ENCODE data around the gene PTPRN2. TPM values are rescaled to one million over a fixed set of nuclear protein-coding genes. Genes with fewer than 3 reads are reported as not detected.

PTPRN2 gene
- total RNA-seq, 1 donor from 2014 or later = 11.4 TPM

- no peak overlapping the region for H3K4me3 Mint-ChIP-seq (ENCODE audit: low read depth)
- no peaks in the 10 kb centered on the region for H3K36me3 Mint-ChIP-seq (ENCODE audit: insufficient read depth)
- peaks cover 4% of the 10 kb centered on the region for H3K9me3 Mint-ChIP-seq (ENCODE audit: low read depth)
- no peak overlapping the region for H3K27ac Mint-ChIP-seq
- no peak for TF ChIP-seq CTCF (IDR thresholded peaks at IDR 0.05; ENCODE audit: unreplicated experiment)
- no peak for DNase-seq (ENCODE audit: low spot score, unreplicated experiment)
- H3K27me3 Mint-ChIP-seq = no peaks in the 10 kb centered on the region
- H3K4me1 Mint-ChIP-seq (ENCODE audit: low read depth) = peaks cover 1% of the 10 kb centered on the region
Observed at GRCh38 chr7:158142657-158143056, 445.0 kb downstream of the PTPRN2 start.

- no peak overlapping the region for H3K27ac Mint-ChIP-seq
- H3K27me3 Mint-ChIP-seq = no peaks in the 10 kb centered on the region
- no peak for DNase-seq (ENCODE audit: low spot score, unreplicated experiment)
- H3K4me1 Mint-ChIP-seq (ENCODE audit: low read depth) = peaks cover 1% of the 10 kb centered on the region
- no peak for TF ChIP-seq CTCF (IDR thresholded peaks at IDR 0.05; ENCODE audit: unreplicated experiment)
- no peaks in the 10 kb centered on the region for H3K36me3 Mint-ChIP-seq (ENCODE audit: insufficient read depth)
- no peak overlapping the region for H3K4me3 Mint-ChIP-seq (ENCODE audit: low read depth)
- peaks cover 4% of the 10 kb centered on the region for H3K9me3 Mint-ChIP-seq (ENCODE audit: low read depth)
Observed at GRCh38 chr7:158141806-158142518, 445.7 kb downstream of the PTPRN2 start.

GRCh38 chr7:158141221-158141582, 446.4 kb downstream of the PTPRN2 start:
- H3K4me3 Mint-ChIP-seq (ENCODE audit: low read depth) = no peak overlapping the region
- no peak for DNase-seq (ENCODE audit: low spot score, unreplicated experiment)
- no peaks in the 10 kb centered on the region for H3K27me3 Mint-ChIP-seq
- no peaks in the 10 kb centered on the region for H3K36me3 Mint-ChIP-seq (ENCODE audit: insufficient read depth)
- peaks cover 1% of the 10 kb centered on the region for H3K4me1 Mint-ChIP-seq (ENCODE audit: low read depth)
- no peak for TF ChIP-seq CTCF (IDR thresholded peaks at IDR 0.05; ENCODE audit: unreplicated experiment)
- no peak overlapping the region for H3K27ac Mint-ChIP-seq
- peaks cover 4% of the 10 kb centered on the region for H3K9me3 Mint-ChIP-seq (ENCODE audit: low read depth)

- H3K4me3 Mint-ChIP-seq (ENCODE audit: low read depth) = no peak overlapping the region
- H3K27me3 Mint-ChIP-seq = no peaks in the 10 kb centered on the region
- H3K27ac Mint-ChIP-seq = no peak overlapping the region
- H3K36me3 Mint-ChIP-seq (ENCODE audit: insufficient read depth) = no peaks in the 10 kb centered on the region
- no peak for TF ChIP-seq CTCF (IDR thresholded peaks at IDR 0.05; ENCODE audit: unreplicated experiment)
- peaks cover 1% of the 10 kb centered on the region for H3K4me1 Mint-ChIP-seq (ENCODE audit: low read depth)
- DNase-seq (ENCODE audit: low spot score, unreplicated experiment) = no peak
- H3K9me3 Mint-ChIP-seq (ENCODE audit: low read depth) = peaks cover 4% of the 10 kb centered on the region
Observed at GRCh38 chr7:158140538-158141220, 446.9 kb downstream of the PTPRN2 start.

GRCh38 chr7:158139499-158139898, 448.1 kb downstream of the PTPRN2 start:
- H3K36me3 Mint-ChIP-seq (ENCODE audit: insufficient read depth) = no peaks in the 10 kb centered on the region
- H3K9me3 Mint-ChIP-seq (ENCODE audit: low read depth) = peaks cover 4% of the 10 kb centered on the region
- no peaks in the 10 kb centered on the region for H3K27me3 Mint-ChIP-seq
- peaks cover 1% of the 10 kb centered on the region for H3K4me1 Mint-ChIP-seq (ENCODE audit: low read depth)
- no peak overlapping the region for H3K4me3 Mint-ChIP-seq (ENCODE audit: low read depth)
- H3K27ac Mint-ChIP-seq = no peak overlapping the region
- TF ChIP-seq CTCF (IDR thresholded peaks at IDR 0.05; ENCODE audit: unreplicated experiment) = no peak
- DNase-seq (ENCODE audit: low spot score, unreplicated experiment) = no peak
